K562 (cell line): ENCODE data around the gene COA3. TPM values are rescaled to one million over a fixed set of nuclear protein-coding genes. Genes with fewer than 3 reads are reported as not detected.
A peak's percentile ranks its signal among the peaks of the same experiment; 100 is the strongest.

ENCODE experiments used
- ATAC-seq: fragments of 200-7000 bp; cut with Tn5 transposase; 3 replicates; pipeline ENCODE4 v1.9.1; 2020; ENCODE audit warnings: moderate library complexity
- BruUV-seq: library from RNA; stranded (reverse); fragments of 400-500 nt; replicated peaks from 2 replicates; lab custom pipeline; 2021; lab: Mats Ljungman, UMichigan
- CTCF ChIA-PET: fragments of 300-600 bp; formaldehyde crosslinking; extraction: SDS; loops from one replicate; lab custom pipeline; 2021; ENCODE audit warnings: low intra/inter-chr PET ratio; lab: Yijun Ruan, JAX
- POLR2A ChIA-PET: fragments of 300-600, 350-650 bp; sonication (Branson Sonifier 250); formaldehyde crosslinking; extraction: SDS; loops from one replicate; lab custom pipeline; 2021; ENCODE audit warnings: antibody characterized with exemption, inconsistent platforms; lab: Yijun Ruan, JAX
- DNase-seq, 4 experiments: peaks; one replicate each; pipeline versions ENCODE4 v3.0.0 to v3.0.0-alpha.2; 2011 to 2018; ENCODE audit warnings: low spot score in 3 of 4, mixed read lengths in 3 of 4; ENCODE audit errors: extremely low read depth in 1 of 4
- FAIRE-seq: peaks from 2 replicates; lab custom pipeline; 2011; peaks lifted over from hg19 to GRCh38; lab: Jason Lieb, UNC
- H2AFZ ChIP-seq: 2 replicates; pipeline ENCODE4 v1.6.0; 2011; ENCODE audit warnings: low read depth, low read length, control low read depth, inconsistent platforms
- H3K27ac ChIP-seq: fragments of 200-600 bp; 3 replicates; pipeline ENCODE4 v1.8.0; 2011; ENCODE audit warnings: low read depth, mild to moderate bottlenecking, control low read depth, inconsistent platforms, low read length, moderate library complexity, mixed read lengths; ENCODE audit errors: extremely low read depth
- H3K27me3 ChIP-seq, 2 experiments: fragments of 300-600 bp in 1 of 2; 2 replicates in 1 of 2; 3 replicates in 1 of 2; pipeline versions ENCODE4 v1.6.0 to v1.8.0; 2011; ENCODE audit warnings: inconsistent platforms in 2 of 2, low read length in 2 of 2, mild to moderate bottlenecking in 1 of 2, mixed read lengths in 1 of 2, moderate library complexity in 1 of 2; ENCODE audit not compliant: control insufficient read depth in 2 of 2, insufficient read depth in 2 of 2
- H3K36me3 ChIP-seq: fragments of 300-600 bp; 3 replicates; pipeline ENCODE4 v1.8.0; 2011; ENCODE audit warnings: mild to moderate bottlenecking, low read length, inconsistent platforms; ENCODE audit not compliant: control insufficient read depth, insufficient read depth
- H3K4me1 ChIP-seq, 2 experiments: fragments of 200-600 bp in 1 of 2; replicated peaks in 1 of 2; 2 replicates in 1 of 2; 3 replicates in 1 of 2; pipeline versions ENCODE4 v1.5.1 to v1.8.0; 2011; ENCODE audit warnings: inconsistent platforms in 2 of 2, low read length in 2 of 2, mild to moderate bottlenecking in 1 of 2, mixed read lengths in 1 of 2, moderate library complexity in 1 of 2; ENCODE audit not compliant: control insufficient read depth in 2 of 2, insufficient read depth in 2 of 2
- H3K4me2 ChIP-seq: 2 replicates; pipeline ENCODE4 v1.6.1; 2011; ENCODE audit warnings: low read length, control low read depth, inconsistent platforms, mixed read lengths; ENCODE audit not compliant: insufficient read depth
- H3K4me3 ChIP-seq: fragments of 200-600 bp; sonication (generic), shearing (Covaris generic); 2 replicates; pipeline ENCODE4 v1.5.1; 2016; ENCODE audit warnings: control low read depth, inconsistent platforms
- H3K79me2 ChIP-seq: fragments of 200-600 bp; 3 replicates; pipeline ENCODE4 v1.8.0; 2011; ENCODE audit warnings: low read length, inconsistent platforms; ENCODE audit not compliant: control insufficient read depth, insufficient read depth
- H3K9ac ChIP-seq, 2 experiments: 2 replicates each; pipeline versions ENCODE4 v1.6.0 to v1.6.1; 2011; ENCODE audit warnings: low read depth in 2 of 2, low read length in 2 of 2, control low read depth in 1 of 2, inconsistent platforms in 1 of 2, mild to moderate bottlenecking in 1 of 2, mixed read lengths in 1 of 2; ENCODE audit not compliant: insufficient read depth in 1 of 2
- H3K9me1 ChIP-seq: one replicate; pipeline ENCODE4 v1.6.0; 2011; ENCODE audit warnings: inconsistent platforms, mild to moderate bottlenecking, low read length, moderate library complexity; ENCODE audit not compliant: control insufficient read depth, insufficient read depth
- H3K9me3 ChIP-seq: replicated peaks from 2 replicates; pipeline ENCODE4 v1.5.1; 2011; ENCODE audit warnings: low read depth, low read length, inconsistent platforms; ENCODE audit not compliant: control insufficient read depth, insufficient read depth
- H4K20me1 ChIP-seq: replicated peaks from 2 replicates; pipeline ENCODE4 v1.6.1; 2011; ENCODE audit warnings: low read length, inconsistent platforms, mixed read lengths; ENCODE audit not compliant: control insufficient read depth, insufficient read depth
- ARHGAP35 ChIP-seq: fragments of 450-650 bp; IDR thresholded peaks from 2 replicates; pipeline ENCODE4 v1.6.1; 2018; ENCODE audit not compliant: partially characterized antibody
- BCOR ChIP-seq: fragments of 450-650 bp; IDR thresholded peaks from 2 replicates; pipeline ENCODE4 v1.6.1; 2016
- CBFA2T2 ChIP-seq: fragments of 450-650 bp; conservative IDR thresholded peaks from 2 replicates; pipeline ENCODE4 v1.6.1; 2017; ENCODE audit warnings: mild to moderate bottlenecking
- CBX8 ChIP-seq: fragments of 200-600 bp; sonication (generic); IDR thresholded peaks from 2 replicates; pipeline ENCODE4 v1.6.1; 2012; ENCODE audit warnings: borderline replicate concordance, mixed run types, low read depth, mild to moderate bottlenecking, moderate library complexity, mixed read lengths, low read length, control low read depth, inconsistent platforms; ENCODE audit not compliant: poor library complexity, severe bottlenecking; ENCODE audit errors: extremely low read depth
- DACH1 ChIP-seq: fragments of 450-650 bp; IDR thresholded peaks from 2 replicates; pipeline ENCODE4 v1.6.1; 2018; ENCODE audit not compliant: partially characterized antibody
- EHMT2 ChIP-seq: fragments of 450-650 bp; IDR thresholded peaks from 2 replicates; pipeline ENCODE4 v1.6.1; 2018; ENCODE audit warnings: antibody characterized with exemption
- ELF1 ChIP-seq: fragments of 200-800 bp; sonication (Bioruptor generic); IDR thresholded peaks from 2 replicates; pipeline ENCODE4 v1.6.1; 2016; ENCODE audit warnings: missing genetic modification characterization, missing compliant biosample characterization
- HLTF ChIP-seq: fragments of 450-650 bp; IDR thresholded peaks from 2 replicates; pipeline ENCODE4 v1.6.1; 2016
- KHSRP ChIP-seq: fragments of 450-650 bp; IDR thresholded peaks from 2 replicates; pipeline ENCODE4 v1.6.1; 2017
- SIN3A ChIP-seq, 2 experiments: fragments of 150-350 bp in 1 of 2; IDR thresholded peaks; 2 replicates each; pipeline ENCODE4 v1.6.1; 2011 to 2016; ENCODE audit warnings: borderline replicate concordance in 2 of 2, low read depth in 2 of 2, low read length in 2 of 2, mild to moderate bottlenecking in 2 of 2, moderate library complexity in 2 of 2; ENCODE audit not compliant: control insufficient read depth in 1 of 2
- SREBF2 ChIP-seq: sonication (generic); formaldehyde crosslinking; IDR thresholded peaks from 2 replicates; pipeline ENCODE4 v1.4.0; 2020; ENCODE audit warnings: mild to moderate bottlenecking, missing genetic modification reagents
- TAF7 ChIP-seq: fragments of 450-650 bp; IDR thresholded peaks from 2 replicates; pipeline ENCODE4 v1.6.1; 2016; ENCODE audit warnings: missing genetic modification characterization, missing compliant biosample characterization
- TSHZ1 ChIP-seq: fragments of 250-450 bp; sonication (Bioruptor Pico); IDR thresholded peaks from 2 replicates; pipeline ENCODE4 v1.4.0; 2020; ENCODE audit warnings: mild to moderate bottlenecking, moderate library complexity
- UBTF ChIP-seq, 2 experiments: IDR thresholded peaks; 2 replicates each; pipeline ENCODE4 v1.6.1; 2012; ENCODE audit warnings: improper control_type of control experiment in 2 of 2, low read depth in 2 of 2, low read length in 2 of 2, borderline replicate concordance in 1 of 2
- XRCC4 ChIP-seq: IDR thresholded peaks from one replicate; pipeline ENCODE4 v1.6.1; 2011; ENCODE audit not compliant: insufficient read depth, insufficient read length; ENCODE audit errors: extremely low read depth
- ZFX ChIP-seq: sonication (generic); formaldehyde crosslinking; IDR thresholded peaks from 2 replicates; pipeline ENCODE4 v1.8.0; 2022; ENCODE audit warnings: mild to moderate bottlenecking, missing genetic modification reagents, moderate library complexity
- ZNF263 ChIP-seq: sonication (generic); formaldehyde crosslinking; IDR thresholded peaks from 2 replicates; pipeline ENCODE4 v1.8.0; 2022; ENCODE audit warnings: mild to moderate bottlenecking, missing genetic modification reagents, borderline replicate concordance
- WGBS: fragments of 100-300 bp; shearing (Covaris generic); methylation state at CpG from one replicate; pipeline ENCODE4 v1.1.6; 2016; ENCODE audit warnings: low coverage, mixed read lengths; ENCODE audit not compliant: insufficient coverage; ENCODE audit errors: missing lambda C conversion rate; 5-methylcytosine and 5-hydroxymethylcytosine counted together
- in situ Hi-C: fragments of 300-500 bp; cut with MboI; formaldehyde crosslinking; loops from 4 replicates; pipeline ENCODE4 v1.15.0; 2018; ENCODE audit warnings: inconsistent platforms, mixed read lengths
- intact Hi-C: fragments of 100-400 bp; cut with micrococcal nuclease; formaldehyde crosslinking; loops from 2 replicates; pipeline ENCODE4 v1.14.2; 2022
- polyA plus RNA-seq, 8 experiments: library from polyadenylated mRNA; depleted of rRNA in 4 of 8; stranded (reverse) in 5 of 8; unstranded in 3 of 8; fragments of >200 nt; fragmentation: Nextera tagmentation in 2 of 8; fragmentation: Illumina TruSeq in 1 of 8; extraction: Ambion mirVana in 2 of 8; extraction: Trizol in 1 of 8; gene quantifications; 2 replicates each; pipeline versions ENCODE4 v1.2.1 to v1.2.3, GENCODE V29; 2011 to 2014; ENCODE audit warnings: inconsistent platforms in 1 of 8, missing spikeins in 1 of 8
- total RNA-seq, 7 experiments: library from RNA; depleted of rRNA in 6 of 7; stranded (reverse); fragments of >200 nt in 6 of 7; fragmentation: Illumina TruSeq in 2 of 7; extraction: Trizol in 2 of 7; gene quantifications; 2 replicates each; pipeline versions ENCODE4 v1.2.1 to v1.2.3, GENCODE V29; 2011 to 2021; ENCODE audit warnings: low replicate concordance in 1 of 7

COA3 gene
- total and polyA plus RNA-seq, 9 of the 15 experiments (the other 6 are each of a cell fraction or from before 2014, with no cell fraction given): 49.6 to 153 (median 61.4) TPM

- H4K20me1 ChIP-seq: 0 out of 2 replicates have a peak, but pooled peaks cover 5% of the 10 kb centered on the region
- H3K79me2 ChIP-seq: peaks cover 43% of the 10 kb centered on the region
- in situ Hi-C loops (no loop called here), intact Hi-C loops (no loop called here)
- peak overlapping the region; percentile 90 for H3K4me3 ChIP-seq
- ATAC-seq (peak; percentile 62), FAIRE-seq (no peak), DNase-seq (peak in 3 of 4 experiments; percentile 13 to 34 (median 33))
- H3K27ac ChIP-seq: peak overlapping the region; percentile 95
- BruUV-seq: TSS peak; percentile 84
- peak overlapping the region; percentile 100 for H2AFZ ChIP-seq
- H3K36me3 ChIP-seq: peaks cover 31% of the 10 kb centered on the region
- H3K9ac ChIP-seq: peak overlapping the region; percentile 98 to 99
- H3K9me3 ChIP-seq: no peaks in the 10 kb centered on the region
- ChIA-PET CTCF (no interaction called here), POLR2A (interaction anchor here (1.0 to 2.0 kb wide), 6 partner anchors 8 to 166 kb away, joined by 3 to 18 read pairs (median 8); partner anchors contain the start of genes BECN1 and RPL27)
- no peaks in the 10 kb centered on the region for H3K9me1 ChIP-seq
- WGBS: 26% methylated on average over 9 of the region's 9 CpGs
- H3K27me3 ChIP-seq: no peaks in the 10 kb centered on the region
- H3K4me1 ChIP-seq: peaks cover 3 to 14% of the 10 kb centered on the region in 2 experiments; a peak in 4 of 5 replicates
- peak overlapping the region; percentile 98 for H3K4me2 ChIP-seq
- TF ChIP-seq TAF7 (tag) (peak; percentile 19; the same call in 1 of the 2 replicates), HLTF (no peak), ELF1 (no peak), SREBF2 (CRISPR knock-in tag) (no peak), UBTF (IDR thresholded peaks at IDR 0.05; ENCODE audit: borderline replicate concordance in 1 of 2, low read depth in 2 of 2, low read length in 2 of 2) (0 out of 4 replicates have a peak, but pooled peaks of 1 of the 2 experiments have one; percentile 25), TSHZ1 (CRISPR knock-in tag) (no peak), SIN3A (IDR thresholded peaks at IDR 0.05; ENCODE audit: borderline replicate concordance in 2 of 2, control insufficient read depth in 1 of 2, low read depth in 2 of 2, low read length in 2 of 2) (no peak), DACH1 (no peak), CBX8 (no peak), KHSRP (no peak), ZNF263 (CRISPR knock-in tag) (no peak), EHMT2 (no peak), CBFA2T2 (no peak), BCOR (no peak), XRCC4 (no peak), ARHGAP35 (no peak), ZFX (CRISPR knock-in tag) (no peak)
Observed at GRCh38 chr17:42832213-42832933, 33.9 kb upstream of the COA3 start.
